Mesenteric fat pad (tissue), 1 donor: ENCODE results near the gene ALOX5AP. TPM values are rescaled to one million over a fixed set of nuclear protein-coding genes. Genes with fewer than 3 reads are reported as not detected.

Experiments
- DNase-seq: peaks from one replicate; pipeline ENCODE4 v3.0.0-alpha.2; 2020; ENCODE audit warnings: low spot score
- total RNA-seq: library from RNA; stranded (reverse); fragmentation: NEBNext Ultra II Directional; extraction: Animal tissue kit (Norgen Biotek cat#: 25700); gene quantifications from one replicate; pipeline ENCODE4 v1.2.1, GENCODE V29; 2021
- donor health status: DM: yes; HTN: yes; CAD: no.

Gene ALOX5AP
- total RNA-seq, 1 donor from 2014 or later = 66.9 TPM

GRCh38 chr13:30714629-30715371, 20.5 kb upstream of the ALOX5AP start:
- no peak for DNase-seq

- DNase-seq = no peak
Measured at GRCh38 chr13:30715372-30715756, 20.0 kb upstream of the ALOX5AP start.

GRCh38 chr13:30715837-30716236, 19.5 kb upstream of the ALOX5AP start:
- no peak for DNase-seq

GRCh38 chr13:30718661-30719524, 16.4 kb upstream of the ALOX5AP start:
- DNase-seq = no peak

GRCh38 chr13:30719525-30719914, 15.8 kb upstream of the ALOX5AP start:
- DNase-seq = no peak

GRCh38 chr13:30720172-30720869, 15.0 kb upstream of the ALOX5AP start:
- DNase-seq = no peak

GRCh38 chr13:30721936-30722335, 13.4 kb upstream of the ALOX5AP start:
- no peak for DNase-seq

- DNase-seq = no peak
Measured at GRCh38 chr13:30722361-30722760, 13.0 kb upstream of the ALOX5AP start.

- DNase-seq = no peak
Measured at GRCh38 chr13:30724778-30725177, 10.6 kb upstream of the ALOX5AP start.

- no peak for DNase-seq
Measured at GRCh38 chr13:30725326-30726085, 9.8 kb upstream of the ALOX5AP start.

GRCh38 chr13:30726192-30726591, 9.2 kb upstream of the ALOX5AP start:
- no peak for DNase-seq

- no peak for DNase-seq
Measured at GRCh38 chr13:30727491-30728355, 7.6 kb upstream of the ALOX5AP start.

- DNase-seq = no peak
Measured at GRCh38 chr13:30729801-30730200, 5.5 kb upstream of the ALOX5AP start.

GRCh38 chr13:30730526-30730925, 4.8 kb upstream of the ALOX5AP start:
- no peak for DNase-seq

- DNase-seq = no peak
Measured at GRCh38 chr13:30731361-30732045, 3.8 kb upstream of the ALOX5AP start.

GRCh38 chr13:30732046-30732390, 3.3 kb upstream of the ALOX5AP start:
- DNase-seq = no peak

- no peak for DNase-seq
Measured at GRCh38 chr13:30734439-30734838, 904 bp upstream of the ALOX5AP start.

- no peak for DNase-seq
Measured at GRCh38 chr13:30735872-30736175, 481 bp downstream of the ALOX5AP start.

- no peak for DNase-seq
Measured at GRCh38 chr13:30736461-30737320, 1.3 kb downstream of the ALOX5AP start.
